GM21576 (cell line): Measurements from ENCODE around the gene KNG1.

ENCODE experiments used
- ATAC-seq: cut with Tn5 transposase; IDR thresholded peaks from one replicate; pipeline ENCODE4 v1.9.1; 2021; ENCODE audit warnings: mild to moderate bottlenecking, moderate library complexity; ENCODE audit not compliant: unreplicated experiment

The KNG1 gene

DNA sequence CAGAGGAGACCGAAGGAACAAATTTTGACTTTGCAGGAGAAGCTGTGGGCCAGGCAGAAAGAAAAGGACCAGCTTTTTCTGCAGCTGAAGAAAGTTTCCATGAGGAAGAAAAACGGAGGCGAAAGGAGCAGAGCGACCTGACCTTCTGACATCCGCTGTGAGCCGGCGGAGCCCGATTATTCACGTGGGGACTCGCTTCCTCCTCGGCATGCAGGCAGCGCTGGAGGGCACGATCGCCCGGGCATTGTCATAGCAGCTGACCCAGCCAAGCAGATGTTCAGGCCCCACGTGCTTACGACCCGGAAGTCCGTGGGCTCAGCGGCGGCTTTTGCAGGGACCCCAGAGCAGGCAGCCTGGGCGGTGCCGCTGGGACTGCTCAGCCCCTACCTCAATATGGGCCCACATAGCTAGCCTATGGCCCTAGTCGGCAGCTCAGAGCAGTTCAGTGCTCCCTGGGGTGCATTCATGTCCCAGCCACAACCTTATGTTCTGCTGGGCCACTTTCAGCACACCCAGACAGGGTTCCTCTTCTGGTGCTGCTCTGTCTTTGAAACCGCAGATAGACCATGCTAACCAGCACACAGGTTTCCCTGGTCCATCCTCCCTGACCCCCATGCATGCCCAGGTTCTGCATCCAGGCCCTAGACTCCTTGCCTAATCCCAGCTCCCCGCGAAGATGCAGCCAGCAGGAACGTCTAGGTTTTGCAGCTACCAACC is 55.7 kb downstream of the KNG1 start:
- ATAC-seq = peak; percentile 86

- no peak for ATAC-seq
Observed at GRCh38 chr3:186775999-186776398, 58.8 kb downstream of the KNG1 start.

DNA sequence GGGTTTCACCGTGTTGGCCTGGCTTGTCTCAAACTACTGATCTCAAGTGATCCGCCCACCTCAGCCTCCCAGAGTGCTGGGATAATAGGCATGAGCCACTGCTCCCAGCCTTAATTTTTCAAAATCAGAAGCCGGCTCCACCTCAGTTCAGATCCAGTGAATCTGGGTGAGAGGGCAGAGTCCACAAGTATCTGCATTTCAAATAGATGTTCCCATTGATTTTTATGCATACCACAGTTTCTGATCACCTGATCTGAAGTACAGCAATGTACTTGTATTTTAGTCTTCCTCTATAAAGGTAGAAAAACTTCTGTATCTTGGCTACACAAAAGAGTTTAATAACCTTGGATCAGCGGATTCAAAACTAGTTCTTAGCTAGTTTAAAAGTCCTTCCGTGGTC is 62.0 kb downstream of the KNG1 start:
- no peak for ATAC-seq

GRCh38 chr3:186782542-186783057 is 65.4 kb downstream of the KNG1 start:
- ATAC-seq = peak; percentile 22

- ATAC-seq = peak; percentile 51
Observed at GRCh38 chr3:186783058-186783730, 66.0 kb downstream of the KNG1 start, which contains the start of gene EIF4A2. TSS of gene EIF4A2 (plus strand) at chr3:186783577. CDS start at chr3:186783611, 34 bp downstream.

- peak; percentile 72 for ATAC-seq
Observed at GRCh38 chr3:186783731-186784515, 66.8 kb downstream of the KNG1 start.

- no peak for ATAC-seq
Observed at GRCh38 chr3:186784820-186785494, 67.8 kb downstream of the KNG1 start.

GRCh38 chr3:186785495-186786018 is 68.4 kb downstream of the KNG1 start:
- no peak for ATAC-seq

GRCh38 chr3:186786922-186787321 is 69.8 kb downstream of the KNG1 start:
- ATAC-seq = no peak

GRCh38 chr3:186787642-186788481 is 70.7 kb downstream of the KNG1 start:
- no peak for ATAC-seq

GRCh38 chr3:186788482-186789370 is 71.6 kb downstream of the KNG1 start:
- no peak for ATAC-seq

GRCh38 chr3:186789554-186790260 is 72.5 kb downstream of the KNG1 start:
- ATAC-seq = no peak

GRCh38 chr3:186790261-186790981 is 73.3 kb downstream of the KNG1 start:
- ATAC-seq = no peak
